CD4-positive, alpha-beta T cell treated with Interferon gamma for 1 hour (primary cell): Measurements from ENCODE around the gene TTLL13.

Source experiments
- DNase-seq: peaks from one replicate; pipeline ENCODE4 v3.0.0-alpha.2; 2020

Gene TTLL13, protein sequence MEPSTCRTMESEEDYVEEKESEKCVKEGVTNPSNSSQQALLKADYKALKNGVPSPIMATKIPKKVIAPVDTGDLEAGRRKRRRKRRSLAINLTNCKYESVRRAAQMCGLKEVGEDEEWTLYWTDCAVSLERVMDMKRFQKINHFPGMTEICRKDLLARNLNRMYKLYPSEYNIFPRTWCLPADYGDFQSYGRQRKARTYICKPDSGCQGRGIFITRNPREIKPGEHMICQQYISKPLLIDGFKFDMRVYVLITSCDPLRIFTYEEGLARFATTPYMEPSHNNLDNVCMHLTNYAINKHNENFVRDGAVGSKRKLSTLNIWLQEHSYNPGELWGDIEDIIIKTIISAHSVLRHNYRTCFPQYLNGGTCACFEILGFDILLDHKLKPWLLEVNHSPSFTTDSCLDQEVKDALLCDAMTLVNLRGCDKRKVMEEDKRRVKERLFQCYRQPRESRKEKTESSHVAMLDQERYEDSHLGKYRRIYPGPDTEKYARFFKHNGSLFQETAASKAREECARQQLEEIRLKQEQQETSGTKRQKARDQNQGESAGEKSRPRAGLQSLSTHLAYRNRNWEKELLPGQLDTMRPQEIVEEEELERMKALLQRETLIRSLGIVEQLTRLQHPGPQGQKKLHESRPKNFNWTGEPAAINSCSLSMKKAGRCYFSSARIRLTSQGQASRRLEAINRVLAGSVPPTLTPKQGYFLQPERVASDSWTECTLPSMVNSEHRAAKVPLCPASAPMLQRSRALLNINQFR

DNA sequence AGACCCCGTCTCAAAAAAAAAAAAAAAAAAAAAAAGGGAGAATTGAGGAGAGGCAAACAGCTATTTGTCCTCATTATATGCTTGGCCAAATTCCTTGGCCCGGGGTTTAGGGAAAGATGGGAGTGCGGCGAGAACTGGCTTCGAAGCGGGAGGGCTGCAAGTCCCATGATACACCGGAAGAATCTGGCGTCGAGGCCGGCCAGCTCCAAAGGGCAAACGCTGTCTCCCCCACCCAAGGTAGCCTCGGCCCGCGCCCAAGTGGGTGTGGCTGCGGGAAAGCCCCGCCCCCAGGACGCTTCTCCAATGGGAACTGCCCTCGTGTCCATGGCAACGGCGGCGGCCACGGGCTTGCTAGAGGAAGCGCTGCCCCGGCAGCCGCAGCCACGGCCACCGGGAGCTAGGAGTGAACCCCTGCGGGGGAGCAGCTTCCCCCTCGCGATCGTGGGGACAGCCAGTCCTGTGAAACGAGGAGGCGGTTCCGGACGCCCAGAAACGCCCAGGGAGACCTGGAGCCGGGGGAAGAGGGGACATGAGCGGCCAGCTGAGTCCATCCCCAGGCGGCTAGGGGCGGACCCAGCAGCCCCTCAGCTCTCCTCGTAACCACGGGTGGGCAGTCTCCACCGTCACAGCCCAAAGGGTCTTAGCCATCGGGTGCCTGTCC is at the start of gene TTLL13:
TTLL13 (plus strand) TSS at position 354 of the 661 bp plus-strand sequence. CDS start 1,075 bp downstream, outside the sequence.
- DNase-seq: peak; percentile 75

DNA sequence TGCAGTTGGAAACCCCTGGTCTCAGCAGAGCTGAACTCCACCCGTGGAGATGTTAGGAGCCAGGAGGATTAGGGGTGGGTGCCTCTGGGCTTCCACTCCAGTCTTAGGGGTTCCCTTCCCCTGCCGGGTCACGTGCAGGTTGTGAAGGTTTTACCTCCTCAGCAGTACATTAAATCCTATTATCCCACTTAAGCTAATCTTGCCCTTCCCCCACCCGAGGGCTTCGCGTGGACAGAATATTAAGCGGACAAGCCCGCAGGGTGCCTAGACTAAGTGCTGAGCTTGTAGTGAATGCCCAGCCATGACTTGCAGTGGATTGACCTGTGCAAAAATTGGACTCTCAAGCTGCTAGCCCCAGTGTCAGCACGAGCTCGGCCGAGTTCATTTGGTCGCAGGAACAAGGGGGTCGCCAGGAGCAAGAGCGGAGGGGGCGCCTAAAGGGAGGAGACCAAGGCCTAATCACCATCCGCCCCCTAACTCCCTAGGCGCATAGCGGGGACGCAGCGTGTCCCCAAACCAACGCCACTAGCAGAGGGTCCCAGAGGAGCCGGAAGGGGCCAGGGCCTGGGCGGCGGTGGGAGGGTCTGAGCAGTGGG is 48.7 kb upstream of the TTLL13 start:
- DNase-seq: no peak

DNA sequence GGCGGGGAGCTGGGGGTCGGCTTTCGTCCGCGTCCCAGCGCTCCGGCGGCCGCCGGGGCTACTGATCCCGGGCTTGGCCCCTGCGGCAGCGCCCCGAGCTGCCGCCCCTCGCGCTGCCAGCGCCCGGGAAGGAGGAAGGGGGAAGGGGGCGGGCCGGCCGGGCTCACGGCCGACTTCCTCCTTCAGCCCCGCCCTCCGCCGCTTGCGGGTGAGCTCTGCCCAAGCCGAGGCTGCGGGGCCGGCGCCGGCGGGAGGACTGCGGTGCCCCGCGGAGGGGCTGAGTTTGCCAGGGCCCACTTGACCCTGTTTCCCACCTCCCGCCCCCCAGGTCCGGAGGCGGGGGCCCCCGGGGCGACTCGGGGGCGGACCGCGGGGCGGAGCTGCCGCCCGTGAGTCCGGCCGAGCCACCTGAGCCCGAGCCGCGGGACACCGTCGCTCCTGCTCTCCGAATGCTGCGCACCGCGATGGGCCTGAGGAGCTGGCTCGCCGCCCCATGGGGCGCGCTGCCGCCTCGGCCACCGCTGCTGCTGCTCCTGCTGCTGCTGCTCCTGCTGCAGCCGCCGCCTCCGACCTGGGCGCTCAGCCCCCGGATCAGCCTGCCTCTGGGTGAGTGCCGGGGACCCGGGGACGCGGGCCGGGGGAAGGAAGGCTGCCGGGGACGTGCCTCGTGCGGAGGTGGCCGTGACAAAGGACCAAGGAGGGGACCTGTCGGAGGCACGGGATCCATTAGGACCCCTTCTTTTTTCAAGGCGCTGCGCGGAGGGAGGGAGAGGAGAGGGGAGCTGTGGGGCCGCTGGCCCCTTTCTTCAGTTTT is 48.0 kb upstream of the TTLL13 start, which contains the start of gene SEMA4B:
SEMA4B (plus strand) TSS at position 201 of the 814 bp plus-strand sequence; CDS start at position 450, 249 bp downstream.
- peak; percentile 69 for DNase-seq

DNA sequence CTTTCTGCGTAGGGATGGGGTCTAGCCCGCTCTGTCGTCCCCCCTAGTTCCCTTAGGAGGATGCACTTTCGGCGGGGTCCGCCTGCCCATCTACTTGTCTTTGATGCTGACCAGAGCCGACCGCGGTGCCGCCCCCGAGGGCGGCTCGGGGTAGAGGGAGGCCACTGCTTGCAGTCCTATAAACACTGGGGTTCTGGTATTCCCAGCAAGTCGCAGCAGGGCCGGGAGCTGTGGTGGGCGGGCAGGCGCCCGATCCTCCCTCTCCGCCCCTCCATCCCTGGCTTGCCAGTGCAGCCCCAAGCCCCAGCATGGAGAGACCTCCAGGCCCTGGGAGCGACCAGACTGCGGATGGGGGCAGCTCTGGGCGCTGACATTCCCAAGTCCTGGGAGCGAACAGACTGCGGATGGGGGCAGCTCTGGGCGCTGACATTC is 47.4 kb upstream of the TTLL13 start:
- DNase-seq: no peak

DNA sequence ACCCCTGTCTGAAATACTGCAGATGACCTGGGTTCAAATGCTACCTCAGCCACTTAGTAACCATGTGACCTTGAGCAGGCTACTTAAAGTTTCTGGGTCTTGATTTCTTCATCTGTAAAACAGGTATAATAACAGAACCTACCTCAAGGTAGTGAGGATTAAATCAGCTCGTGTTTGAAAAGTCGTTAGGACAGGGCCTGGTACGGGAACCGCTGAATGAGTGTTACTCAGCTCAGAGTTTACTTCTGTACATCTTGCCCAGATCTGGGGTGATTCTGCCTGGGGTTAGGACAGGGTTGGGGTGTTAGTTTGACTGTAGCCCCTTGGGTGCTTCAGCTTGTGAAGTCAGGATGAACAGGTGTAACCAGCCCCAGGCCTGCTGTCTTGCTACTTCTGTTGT is 46.4 kb upstream of the TTLL13 start:
- DNase-seq: no peak

DNA sequence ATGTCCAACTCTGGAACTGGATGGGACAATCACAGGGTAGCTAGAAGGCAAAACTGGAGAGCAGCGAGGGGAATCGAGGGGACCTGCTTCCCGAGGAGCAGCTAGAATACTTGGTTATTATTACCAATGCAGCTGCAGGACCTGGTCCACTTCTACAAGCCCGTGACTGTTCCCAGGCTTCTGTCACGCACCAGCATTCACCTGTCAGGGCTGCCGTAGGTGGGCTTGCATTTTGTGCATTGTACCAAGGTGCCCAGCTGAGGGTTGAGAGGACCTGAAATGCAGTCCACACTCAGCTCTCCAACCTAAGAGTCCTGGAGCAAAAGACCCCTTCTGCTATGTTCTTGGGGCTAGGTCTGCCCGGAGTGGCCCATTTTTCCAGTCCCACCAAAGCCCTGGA is 45.9 kb upstream of the TTLL13 start:
- DNase-seq: no peak

DNA sequence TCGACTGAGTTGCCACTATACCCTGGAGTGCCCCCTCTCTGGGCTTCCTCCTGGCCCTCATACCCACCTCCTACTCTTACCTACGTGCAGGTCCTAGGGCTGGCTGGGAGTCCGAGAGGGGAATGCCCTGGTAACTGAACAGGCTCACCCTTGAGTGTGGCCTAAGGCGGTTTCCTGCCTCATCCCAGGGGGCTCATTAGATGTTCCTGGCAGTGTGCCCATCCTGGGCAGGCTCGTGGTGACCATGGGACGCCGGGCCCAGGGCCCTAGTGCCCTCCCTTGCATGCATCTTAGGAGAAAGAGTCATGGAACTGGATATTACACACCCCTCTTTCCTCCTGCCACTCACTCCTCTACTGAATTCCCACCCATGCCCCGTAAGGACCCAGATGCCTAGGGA is 45.4 kb upstream of the TTLL13 start:
- no peak for DNase-seq

DNA sequence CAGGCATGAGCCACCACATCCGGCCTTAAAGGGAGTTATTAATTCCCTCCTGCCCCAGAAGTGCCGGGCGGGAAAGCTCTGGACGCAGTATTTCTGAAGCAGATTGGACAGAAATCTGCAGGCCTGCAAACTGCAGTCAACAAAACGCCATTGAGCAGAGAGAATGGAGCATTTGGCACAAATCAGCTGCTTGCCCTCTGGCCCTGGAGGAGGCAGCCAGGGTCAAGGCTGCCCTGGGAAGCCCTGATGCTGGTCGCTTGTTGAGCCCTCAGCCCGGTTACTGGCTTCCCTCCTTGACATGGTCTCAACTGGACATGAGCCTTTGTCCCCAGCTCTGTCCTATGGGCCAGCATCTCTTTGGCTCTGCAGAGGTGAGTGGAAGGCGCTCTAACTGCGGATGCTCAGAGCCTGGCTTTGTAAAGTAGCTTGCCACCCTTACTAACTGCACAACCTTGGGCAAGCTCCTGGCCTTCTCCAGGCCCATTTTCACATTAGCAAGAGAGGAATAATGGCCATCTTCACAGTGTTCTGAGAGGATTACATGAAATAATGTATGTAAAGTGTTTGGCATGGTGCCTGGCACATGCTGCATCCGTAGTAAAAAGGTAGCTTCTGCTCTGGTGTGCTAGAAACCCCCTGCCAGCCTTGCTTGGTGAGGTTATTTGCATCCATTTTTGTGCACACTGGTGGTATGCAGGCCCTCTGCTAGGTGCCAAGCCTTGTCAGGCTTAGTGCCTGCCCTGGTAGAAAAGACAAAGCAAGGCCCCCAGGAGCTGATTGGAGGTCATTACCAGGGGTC is 44.1 kb upstream of the TTLL13 start:
- no peak for DNase-seq

DNA sequence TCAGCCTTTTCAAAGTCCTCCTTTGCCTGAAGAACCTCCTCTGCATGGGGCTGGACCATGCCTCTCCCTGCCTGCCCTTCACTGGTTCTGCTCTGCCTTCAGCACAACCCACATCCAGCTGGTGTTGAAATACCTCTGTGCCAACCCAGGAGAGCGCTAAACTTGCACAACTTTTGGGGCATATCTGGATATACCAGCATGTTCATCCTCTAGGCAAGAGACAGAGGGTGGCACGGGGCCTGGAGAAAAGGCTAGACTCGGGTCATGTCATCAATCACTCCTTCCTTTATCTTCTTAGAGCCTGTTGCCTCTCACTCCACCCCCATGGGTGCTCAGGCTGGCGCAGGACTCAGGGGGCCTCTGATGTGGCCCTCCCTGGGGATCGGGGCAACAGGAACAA is 43.5 kb upstream of the TTLL13 start:
- peak; percentile 16 for DNase-seq

DNA sequence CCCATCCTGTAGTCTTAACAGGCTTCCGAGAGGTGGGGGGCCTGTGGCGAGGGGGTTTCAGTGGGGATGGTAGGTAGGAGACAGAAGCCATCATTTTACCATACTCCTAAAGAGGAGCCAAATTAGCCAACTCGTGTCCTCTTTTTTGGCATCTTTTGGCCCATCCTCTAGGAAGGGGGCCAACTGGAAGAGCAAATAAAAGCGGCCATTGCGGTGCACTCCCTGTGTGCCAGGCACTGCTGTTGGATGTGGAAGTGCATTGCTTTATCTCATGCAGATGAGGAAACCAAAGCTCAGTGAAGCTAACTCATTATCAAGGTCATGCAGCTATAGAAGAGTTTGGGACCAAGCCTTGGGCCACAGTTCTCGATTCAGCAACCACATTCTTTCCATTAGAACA is 42.1 kb upstream of the TTLL13 start:
- DNase-seq: no peak

DNA sequence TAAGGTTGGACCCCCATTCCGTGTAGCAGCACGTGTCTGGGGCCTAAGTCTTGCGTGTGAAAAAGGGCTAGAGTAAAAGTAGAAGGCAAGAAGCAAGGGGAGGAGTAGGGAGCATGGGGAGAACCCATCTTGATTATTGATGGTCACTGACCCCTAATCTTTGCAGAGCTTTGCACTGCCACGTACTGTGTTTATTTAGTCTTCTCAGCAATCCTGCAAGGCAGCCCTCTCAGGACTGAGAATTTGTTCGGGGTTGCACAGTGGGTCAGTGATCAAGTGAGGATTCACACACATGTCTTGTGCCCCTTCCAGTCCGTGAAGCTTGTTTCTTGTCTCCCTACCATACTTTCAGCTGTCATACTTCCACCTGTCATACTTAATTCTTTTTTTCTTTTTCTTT is 41.0 kb upstream of the TTLL13 start:
- no peak for DNase-seq

DNA sequence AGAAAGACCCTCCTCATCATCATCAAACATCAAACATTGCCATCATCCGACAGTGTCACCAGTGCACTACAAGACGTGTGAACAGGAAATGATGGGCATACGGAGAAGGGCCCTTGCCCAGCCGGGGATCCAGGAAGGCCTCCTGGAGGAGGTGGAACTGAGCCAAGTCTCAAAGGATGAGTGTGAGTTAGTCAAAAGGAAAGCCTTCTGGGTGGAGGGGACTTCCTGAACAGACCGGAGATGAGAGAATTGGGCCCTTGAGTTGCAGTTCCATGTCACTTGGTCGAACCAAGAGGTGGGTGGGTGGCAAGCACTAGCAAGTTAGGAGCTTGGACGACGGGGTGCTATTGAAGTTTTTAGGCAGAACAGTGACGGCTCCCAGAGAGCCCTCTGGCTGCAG is 39.8 kb upstream of the TTLL13 start:
- DNase-seq: no peak

DNA sequence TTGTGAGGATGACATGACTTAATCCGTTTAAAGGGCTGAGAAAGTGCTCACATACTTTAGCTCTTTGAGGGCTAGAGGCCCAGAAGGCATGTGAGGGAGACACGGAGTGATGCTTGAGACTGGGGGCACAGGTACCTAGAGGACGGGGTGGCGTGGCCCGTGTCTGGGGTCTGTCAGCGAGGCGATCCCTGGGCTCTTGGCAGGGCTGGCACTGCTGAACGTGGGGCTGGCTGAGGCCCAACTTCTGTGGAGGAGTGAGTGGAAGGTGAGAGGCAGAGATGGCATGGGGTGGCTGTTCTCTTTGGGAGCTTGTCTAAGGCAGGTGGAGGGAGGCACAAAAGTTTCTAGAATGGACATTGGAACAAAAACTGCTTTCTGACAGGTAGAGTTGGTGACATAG is 38.8 kb upstream of the TTLL13 start:
- no peak for DNase-seq

DNA sequence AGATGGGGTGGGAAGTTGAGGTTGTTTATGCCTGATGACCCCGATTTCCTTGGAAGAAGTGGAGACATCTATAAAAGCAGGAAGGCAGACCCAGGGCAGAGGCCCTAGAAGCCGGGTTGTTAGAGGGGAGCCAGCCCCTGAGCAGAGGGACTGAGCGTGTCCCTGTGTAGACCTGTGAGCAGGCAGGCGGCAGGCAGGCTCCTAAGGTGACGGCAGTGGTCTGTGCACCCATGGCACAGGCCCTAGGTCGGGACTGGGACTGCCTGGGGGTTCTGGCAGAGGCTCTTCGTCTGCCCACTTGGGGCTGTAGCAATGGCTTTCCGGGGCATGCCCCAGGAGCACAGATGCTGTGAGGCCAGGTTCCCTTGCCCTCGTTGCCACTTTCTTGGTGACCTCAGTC is 38.3 kb upstream of the TTLL13 start:
- DNase-seq: no peak

DNA sequence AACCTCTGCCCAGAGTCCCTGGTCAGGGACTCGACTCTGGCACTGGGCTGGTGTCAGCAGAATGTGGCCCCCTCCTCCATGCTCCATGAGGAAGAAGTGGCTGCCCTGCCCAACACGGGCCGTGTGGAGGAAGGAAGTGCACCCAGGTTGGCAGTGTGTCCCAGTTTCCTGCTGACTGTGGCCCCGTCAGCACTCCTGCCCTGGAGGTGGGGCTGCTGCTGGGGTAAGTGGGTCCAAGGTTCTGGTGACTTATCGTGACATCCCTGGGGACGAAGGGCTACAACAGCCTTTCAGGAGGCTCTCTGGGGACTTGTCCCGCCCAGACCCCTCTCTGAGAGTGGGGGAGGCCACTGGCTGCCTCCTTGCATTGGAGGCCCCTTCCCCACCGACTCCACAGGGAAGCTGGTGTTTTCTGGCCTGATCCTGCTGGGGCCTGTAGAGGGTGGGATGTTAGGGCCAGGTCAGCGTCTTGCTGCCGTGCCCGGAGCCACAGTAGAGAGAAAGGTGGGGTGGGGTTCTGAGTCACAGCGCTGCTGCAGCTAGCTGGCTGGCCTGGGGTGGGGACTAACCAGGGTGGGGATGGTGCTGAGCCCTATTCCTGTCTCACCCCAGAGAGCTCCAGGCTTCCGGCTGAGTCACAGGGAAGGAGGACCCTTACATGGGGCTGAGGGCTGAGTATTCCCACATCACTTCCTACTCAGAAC is 37.8 kb upstream of the TTLL13 start:
- DNase-seq: no peak

DNA sequence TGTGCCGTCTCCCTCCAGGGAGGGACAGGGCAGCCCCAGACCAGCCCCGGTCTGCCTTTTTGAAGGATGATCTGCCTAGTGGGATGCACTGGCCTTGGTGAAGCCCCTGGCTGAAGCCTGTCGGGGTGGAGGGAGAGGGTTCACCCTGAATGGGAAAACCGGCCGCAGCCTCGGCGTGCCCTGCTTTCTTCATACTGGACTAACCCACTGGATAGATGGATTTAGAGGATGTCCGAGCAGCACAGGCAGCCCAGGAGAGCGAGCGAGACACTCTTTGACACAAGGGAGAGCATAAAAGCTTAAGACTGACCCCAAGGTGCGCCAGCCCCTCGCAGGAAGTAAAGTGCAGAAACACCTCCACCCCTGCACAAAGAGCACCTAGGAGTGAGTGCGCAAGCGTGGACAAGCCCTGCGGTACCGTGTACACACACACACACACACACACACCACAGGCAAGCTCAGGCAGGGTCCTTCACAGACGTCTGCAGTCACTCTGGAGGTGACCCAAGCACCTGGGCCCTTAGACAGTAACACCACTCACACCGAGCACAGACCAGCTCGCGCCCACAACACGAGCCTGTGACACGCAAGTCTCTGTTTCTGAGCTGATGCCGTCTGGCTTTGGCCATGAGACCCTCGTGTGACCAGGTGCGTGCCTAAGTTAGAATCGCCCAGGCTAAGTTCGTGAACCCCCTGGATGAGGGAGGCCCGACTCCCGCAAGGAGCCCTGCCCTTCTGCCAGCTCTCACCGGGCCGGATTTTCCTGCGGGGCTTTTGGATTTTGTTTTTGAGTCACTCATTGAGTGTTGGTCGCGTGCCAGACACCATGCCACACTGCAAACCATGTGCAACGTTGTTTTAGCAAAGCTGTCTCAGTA is 36.9 kb upstream of the TTLL13 start:
- DNase-seq: no peak

DNA sequence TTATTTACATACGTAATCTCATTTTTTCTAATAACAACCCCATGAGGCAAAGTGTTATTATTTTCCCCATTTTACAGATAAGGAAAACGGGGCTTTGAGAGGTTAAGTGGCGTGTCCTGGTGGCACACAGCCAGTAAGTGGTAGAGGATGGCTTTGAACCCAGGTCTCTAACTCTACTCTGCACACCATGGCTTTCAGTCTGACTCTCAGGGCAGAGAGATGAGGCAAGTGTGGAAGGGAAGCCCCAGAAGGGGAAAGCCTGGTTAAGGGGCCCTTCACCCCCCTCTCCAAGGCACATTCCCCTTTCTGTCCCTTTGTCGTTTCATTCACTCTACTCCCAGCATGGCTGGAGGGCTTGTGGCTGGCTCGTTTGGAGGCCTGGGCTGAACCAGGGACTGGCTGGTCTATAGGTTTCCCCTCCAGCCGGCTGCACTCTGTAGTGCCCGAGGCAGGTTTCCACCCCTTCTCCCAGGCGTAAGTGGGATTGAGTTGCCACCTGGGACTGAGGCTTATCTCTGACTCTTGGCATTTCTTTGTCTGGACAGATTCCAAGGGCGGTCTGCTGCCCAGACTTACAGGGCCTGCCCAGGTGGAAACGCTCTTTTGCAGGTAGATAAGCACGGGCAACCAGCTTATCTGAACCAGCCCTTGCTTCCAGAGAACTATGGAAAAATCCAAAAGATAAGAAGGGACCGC is 36.1 kb upstream of the TTLL13 start:
- no peak for DNase-seq

DNA sequence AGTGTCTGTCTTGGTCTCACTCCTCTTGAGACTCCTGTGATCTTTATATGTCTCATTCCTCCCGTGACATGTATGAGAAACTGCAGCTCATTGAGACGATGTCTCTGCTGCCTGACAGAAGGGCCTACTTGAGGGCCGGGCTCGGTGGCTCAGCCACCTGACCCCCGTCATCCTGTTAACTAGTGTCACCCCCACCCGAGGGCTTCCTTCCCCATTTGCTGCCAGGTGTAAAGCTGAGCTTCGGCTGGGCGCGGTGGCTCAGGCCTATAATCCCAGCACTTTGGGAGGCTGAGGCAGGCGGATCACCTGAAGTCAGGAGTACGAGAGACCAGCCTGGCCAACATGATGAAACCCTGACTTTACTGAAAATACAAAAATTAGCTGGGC is 35.5 kb upstream of the TTLL13 start:
- DNase-seq: peak; percentile 53

DNA sequence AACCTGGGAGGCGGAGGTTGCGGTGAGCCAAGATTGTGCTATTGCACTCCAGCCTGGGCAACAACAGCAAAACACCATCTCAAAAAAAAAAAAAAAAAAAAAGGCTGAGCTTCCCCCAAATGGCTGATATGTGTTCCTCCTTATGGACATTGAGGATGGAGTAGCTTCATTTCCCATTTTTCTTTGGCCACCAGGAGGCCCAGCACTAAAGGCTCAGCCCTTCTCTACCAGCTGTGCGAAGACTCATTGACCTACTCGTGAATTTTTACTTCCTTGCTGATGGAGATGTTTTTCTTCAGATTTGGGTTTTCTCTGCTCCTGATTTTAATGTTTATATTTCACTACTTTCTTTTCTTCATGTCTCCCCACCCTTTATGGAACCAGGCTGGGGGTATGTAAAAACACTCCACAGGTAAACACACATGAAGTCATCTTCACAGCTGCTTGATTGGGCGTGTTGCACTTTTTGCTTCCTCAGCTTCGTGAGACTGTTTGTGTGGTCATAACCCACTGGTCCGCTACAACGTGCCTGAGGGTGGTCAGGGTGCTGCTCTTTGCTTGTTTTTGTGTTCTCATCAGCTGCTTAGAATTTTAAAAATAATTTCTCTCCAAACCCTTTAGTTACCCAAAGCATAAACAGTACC is 34.7 kb upstream of the TTLL13 start:
- peak; percentile 45 for DNase-seq
